HG02943 (cell line): ENCODE measurements around the gene AGPAT4.
"Not testable (repeated sequence)": the region's sequence is repeated elsewhere in the genome, so short reads cannot be mapped to it uniquely, and the experiment has no call there.

Source experiments
- ATAC-seq: cut with Tn5 transposase; IDR thresholded peaks from one replicate; pipeline ENCODE4 v1.9.1; 2021; ENCODE audit warnings: mild to moderate bottlenecking, low read depth, moderate library complexity; ENCODE audit not compliant: unreplicated experiment

AGPAT4 gene

GRCh38 chr6:161230339-161230738 lies 43.5 kb downstream of the AGPAT4 start:
- no peak for ATAC-seq

DNA sequence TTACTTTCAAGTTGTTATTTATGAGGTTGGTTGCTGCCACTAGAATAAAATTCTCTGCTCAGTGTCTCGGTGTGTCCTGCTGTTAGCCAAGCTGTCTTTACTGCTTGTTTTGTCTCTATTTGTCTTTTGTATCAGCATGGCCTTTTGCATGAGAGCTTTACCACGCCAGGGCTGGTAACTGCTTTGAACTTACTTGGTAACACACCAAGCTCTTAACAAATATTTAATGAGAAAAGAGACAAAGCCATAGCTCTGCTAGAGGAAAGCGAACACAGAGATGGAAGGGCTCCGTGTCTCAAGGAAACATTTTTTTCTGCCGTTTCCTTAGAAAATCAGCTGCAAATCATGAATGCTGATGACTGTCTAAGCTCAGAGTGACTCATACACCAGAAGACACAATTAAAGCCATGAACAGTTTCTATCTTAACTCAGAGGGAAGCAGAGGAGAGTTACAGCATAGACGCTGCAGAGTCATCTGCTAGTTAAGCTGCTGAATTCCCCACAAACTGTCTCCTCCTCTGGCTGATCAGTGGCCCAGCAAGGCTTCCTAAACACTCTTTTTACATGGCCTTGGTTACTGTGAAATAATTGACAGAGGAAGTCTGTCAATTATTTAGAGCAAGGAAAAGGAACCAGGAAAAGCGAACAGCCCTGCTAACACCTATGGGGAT lies 44.8 kb downstream of the AGPAT4 start:
- no peak for ATAC-seq

DNA sequence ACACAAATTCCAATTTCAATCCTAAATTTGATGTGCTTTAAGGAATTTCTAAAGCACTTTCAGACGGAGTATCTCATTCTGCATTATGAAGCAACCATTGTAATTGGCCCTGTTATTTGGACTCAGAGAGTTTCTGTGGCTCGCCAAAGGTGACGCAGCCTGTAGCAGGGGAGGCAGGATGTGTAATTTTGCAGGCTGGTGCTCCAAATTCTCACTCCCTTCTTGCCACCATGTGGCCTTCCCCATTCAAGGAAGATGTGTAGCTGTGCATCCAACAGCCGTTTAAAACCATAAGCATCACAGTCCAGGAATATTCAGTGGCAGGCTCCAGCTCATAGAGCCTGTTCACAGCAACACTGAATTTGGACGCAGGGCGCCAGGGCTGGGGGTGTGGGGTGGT lies 45.8 kb downstream of the AGPAT4 start:
- no peak for ATAC-seq

GRCh38 chr6:161227004-161227960 lies 46.6 kb downstream of the AGPAT4 start:
- no peak for ATAC-seq

DNA sequence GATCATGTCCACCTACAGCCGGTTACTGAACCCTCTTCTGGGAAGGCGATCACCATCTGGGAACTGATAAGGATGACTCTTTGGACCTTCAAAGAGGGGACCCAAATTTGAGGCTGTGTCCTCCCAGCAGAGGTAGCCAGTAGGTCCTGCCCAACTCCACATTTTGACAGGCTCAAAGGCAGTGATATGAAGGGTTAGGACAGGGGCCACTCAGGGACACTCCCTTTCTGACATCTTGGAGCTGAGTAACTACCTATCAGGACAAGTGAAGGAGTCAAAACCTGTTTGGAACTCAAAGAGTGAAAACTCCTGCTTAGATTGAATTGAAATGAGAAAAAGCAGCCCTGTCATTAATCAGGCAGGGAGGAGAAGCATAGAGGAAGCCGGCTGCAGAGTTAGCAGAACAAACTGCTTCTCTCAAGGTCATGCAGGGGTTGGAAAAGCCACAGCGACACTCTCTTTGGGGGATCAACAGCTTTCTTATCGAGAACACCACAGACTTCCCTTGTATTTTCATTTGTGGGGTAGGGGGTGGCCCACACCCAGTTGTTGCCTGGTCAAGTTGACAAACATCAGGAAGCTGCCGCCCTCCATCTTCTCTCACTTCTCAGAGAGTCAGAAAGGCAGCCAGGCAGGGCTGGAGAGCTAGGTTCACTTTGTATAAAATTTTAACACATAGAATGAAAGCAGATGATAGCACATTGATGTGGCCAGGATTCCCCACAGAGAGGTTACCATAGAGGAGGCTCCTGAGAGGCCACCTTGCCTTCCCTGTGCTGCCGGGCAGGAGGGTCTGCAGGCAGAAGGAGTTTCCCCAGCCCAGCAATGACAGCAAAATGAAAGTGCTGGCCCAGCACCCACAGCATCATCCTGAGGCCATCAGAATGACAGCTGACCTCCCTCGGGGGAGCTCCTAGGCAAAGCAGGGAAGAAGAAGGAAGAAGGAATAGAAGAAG lies 47.6 kb downstream of the AGPAT4 start:
- ATAC-seq = no peak

GRCh38 chr6:161225681-161226008 lies 48.2 kb downstream of the AGPAT4 start:
- no peak for ATAC-seq

DNA sequence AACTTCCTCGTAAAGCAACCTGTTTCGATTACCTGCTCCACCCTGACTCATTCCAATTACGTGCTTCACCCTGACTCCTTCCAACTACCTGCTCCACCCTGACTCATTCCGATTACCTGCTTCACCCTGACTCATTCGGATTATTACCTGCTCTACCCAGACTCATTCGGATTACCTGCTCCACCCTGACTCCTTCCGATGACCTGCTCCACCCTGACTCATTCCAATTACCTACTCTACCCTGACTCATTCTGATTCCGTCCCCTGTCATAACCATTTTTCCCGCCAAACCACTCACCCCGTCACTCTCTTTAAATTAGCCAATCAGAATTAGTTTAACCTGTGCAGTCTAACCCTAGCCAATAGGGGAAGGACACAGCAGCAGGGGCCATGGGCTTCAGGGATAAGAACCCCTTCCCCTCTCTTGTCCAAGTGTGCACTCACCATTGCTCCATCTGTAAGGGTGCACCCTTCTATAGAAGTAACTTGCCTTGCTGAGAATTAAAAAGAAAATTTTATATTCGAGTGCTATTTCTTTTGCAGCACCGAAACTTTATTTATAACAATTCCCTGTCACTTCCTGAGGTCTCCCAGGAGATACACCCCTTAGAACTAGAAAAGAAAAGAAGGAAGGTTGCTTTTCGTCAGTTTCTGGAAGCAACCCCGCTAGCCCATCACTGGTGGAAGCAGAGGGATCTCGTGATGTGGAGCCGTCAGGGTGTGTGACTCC lies 48.7 kb downstream of the AGPAT4 start:
- ATAC-seq = not testable (repeated sequence)

DNA sequence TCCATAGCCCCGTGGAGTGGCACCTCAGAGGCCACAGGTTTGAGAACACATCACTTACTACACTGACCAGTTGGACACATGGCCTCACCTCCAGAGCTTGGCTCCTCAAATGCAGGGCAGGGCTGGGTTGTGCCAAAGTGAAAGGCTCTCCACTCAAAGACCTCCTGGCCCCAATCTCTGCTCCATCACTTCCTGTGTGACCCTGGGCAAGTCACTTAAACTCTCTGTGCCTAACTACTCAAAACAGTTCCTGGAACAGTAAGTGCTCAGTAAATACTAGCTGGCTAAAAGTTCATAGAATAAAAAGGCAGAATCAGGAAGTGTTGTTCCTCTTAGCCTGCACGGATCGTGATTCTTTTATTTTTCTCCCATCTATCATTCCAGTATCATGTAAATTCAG lies 50.2 kb downstream of the AGPAT4 start:
- no peak for ATAC-seq

GRCh38 chr6:161222706-161223234 lies 51.1 kb downstream of the AGPAT4 start:
- ATAC-seq = no peak

DNA sequence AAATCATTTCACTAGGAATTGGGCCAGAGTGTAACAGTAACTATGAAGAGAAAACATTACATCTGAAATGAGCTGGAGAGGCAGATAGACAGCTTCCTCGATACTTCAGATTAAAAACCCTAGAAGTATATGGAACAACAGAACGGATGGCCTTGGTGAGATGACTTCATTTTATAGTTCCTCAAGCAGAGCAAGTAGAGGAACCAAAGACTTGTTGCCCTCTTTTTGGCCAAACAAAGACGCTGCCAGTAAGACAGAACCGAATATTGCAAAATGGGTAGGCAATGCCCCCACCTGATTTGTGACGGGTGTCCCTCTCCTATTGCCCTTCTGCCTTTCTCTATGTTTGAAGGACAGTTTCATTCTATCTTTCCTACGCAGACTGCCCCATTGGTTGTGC lies 53.5 kb downstream of the AGPAT4 start:
- no peak for ATAC-seq

DNA sequence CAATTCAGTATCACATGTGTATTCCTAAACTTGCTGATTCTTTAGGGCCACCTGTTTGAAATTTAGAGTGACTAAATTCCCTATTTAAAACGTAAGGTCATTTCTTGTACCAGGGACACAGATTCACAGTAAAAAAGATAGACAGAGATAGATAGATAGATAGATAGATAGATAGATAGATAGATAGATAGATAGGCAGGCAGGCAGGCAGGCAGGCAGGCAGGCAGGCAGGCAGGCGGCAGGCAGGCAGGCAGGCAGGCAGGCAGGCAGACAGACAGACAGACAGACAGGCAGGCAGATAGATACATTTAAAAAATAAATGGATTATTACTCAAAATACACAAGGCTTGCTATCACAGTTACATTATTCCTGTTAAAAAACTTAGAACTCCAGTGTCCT lies 54.2 kb downstream of the AGPAT4 start:
- ATAC-seq = no peak

DNA sequence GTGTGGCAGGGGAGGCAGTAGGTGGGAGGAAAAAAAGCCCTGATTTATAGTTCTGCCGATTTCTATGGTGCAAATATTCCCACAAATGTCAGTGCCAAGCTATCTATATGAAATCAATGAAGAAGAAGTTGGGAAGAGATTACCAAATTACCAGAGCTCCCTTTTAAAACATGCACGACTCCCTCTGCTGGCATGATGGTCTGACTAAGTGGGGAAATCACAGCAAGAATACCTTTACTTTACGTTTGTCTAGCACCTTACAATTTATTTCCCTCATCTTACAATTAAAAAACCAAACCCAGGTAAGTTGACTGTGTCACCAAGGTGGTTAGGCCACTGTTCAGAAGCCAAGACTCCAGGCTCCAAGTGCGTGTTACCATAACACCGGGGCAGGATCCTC lies 55.6 kb downstream of the AGPAT4 start:
- no peak for ATAC-seq

GRCh38 chr6:161217628-161218027 lies 56.2 kb downstream of the AGPAT4 start:
- ATAC-seq = no peak

GRCh38 chr6:161216616-161217205 lies 57.1 kb downstream of the AGPAT4 start:
- no peak for ATAC-seq

GRCh38 chr6:161215876-161216615 lies 57.8 kb downstream of the AGPAT4 start:
- ATAC-seq = no peak

DNA sequence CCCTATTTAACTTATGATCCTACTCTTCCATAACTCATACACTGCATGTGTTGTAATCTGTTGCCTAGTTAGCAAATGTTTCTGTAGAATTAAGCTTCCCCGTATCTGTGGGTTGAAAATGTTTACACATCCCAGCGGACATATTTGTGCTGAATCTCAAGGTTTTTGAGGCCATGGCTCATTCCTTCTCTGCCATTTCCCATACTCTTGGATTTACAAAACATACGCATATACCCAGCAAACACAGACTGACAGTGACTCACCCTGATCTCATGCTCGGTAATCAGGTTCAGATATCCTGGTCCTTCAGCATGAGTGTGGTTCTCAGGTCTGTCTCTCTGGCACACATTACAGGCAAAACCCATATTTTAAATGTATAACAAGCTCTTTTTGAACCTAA lies 58.7 kb downstream of the AGPAT4 start:
- ATAC-seq = no peak

DNA sequence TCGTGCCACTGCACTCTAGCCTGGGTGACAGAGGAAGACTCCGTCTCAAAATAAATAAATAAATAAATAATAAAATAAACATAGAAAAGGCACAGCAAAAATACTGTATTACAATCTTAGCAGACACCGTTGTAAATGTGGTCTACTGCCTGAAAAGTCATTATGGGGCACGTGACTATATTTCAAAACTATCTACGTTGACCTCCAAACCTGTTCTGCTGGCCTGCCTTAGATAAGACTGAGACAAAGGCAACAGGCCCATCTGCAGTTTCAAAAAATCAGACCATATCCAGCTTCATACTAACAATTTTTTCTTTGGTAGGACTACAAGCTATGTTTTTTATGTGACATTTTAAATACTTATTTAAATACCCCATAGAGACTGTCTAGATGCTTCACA lies 59.1 kb downstream of the AGPAT4 start:
- ATAC-seq = no peak

DNA sequence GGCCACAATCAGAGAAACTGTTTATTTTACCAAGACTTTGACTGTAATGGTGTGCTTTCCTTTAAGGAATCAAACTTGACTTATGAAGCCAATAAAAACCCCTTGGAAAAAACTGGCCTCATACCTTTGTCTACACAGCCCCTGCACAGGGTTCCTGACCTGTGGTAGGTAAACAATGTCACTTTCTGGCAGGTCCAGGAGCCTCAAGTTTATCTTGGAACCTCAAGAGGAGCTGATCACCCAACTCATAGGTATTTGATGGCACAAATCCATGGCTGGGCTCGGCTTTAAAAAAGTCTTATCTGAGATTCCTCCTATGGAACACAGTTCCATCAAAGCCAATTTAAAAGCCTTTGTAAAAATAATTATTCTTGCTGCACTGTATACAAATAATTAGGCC lies 61.0 kb downstream of the AGPAT4 start:
- no peak for ATAC-seq
